ENCODE data around the gene POLG.

The POLG gene

DNA sequence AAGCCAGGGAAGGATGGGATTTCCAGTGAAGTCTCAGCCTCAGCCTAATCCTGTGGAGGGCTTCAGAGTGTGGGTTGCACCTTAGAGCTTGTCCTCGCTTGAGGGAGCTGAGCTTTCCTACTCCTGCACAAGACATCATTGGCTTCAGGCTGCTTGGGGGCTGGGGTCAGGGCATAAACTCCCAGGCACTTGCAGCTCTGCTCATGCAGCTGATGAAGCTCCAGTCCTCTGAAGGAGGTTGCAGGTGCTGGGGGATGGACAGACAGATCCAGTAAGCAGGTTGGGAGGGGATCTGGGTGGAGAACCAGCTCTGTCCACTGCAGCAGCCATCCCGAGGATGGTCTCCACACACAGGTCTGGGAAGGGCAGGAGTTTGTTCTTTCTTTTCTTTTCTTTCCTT lies 19.4 kb upstream of the POLG start:
- FAIRE-seq: no peak

- no peak for FAIRE-seq
These were observed 17.9 kb upstream of the POLG start for GRCh38 chr15:89352476-89352875.

- no peak for FAIRE-seq
These were observed 14.6 kb upstream of the POLG start for GRCh38 chr15:89349206-89349558.

DNA sequence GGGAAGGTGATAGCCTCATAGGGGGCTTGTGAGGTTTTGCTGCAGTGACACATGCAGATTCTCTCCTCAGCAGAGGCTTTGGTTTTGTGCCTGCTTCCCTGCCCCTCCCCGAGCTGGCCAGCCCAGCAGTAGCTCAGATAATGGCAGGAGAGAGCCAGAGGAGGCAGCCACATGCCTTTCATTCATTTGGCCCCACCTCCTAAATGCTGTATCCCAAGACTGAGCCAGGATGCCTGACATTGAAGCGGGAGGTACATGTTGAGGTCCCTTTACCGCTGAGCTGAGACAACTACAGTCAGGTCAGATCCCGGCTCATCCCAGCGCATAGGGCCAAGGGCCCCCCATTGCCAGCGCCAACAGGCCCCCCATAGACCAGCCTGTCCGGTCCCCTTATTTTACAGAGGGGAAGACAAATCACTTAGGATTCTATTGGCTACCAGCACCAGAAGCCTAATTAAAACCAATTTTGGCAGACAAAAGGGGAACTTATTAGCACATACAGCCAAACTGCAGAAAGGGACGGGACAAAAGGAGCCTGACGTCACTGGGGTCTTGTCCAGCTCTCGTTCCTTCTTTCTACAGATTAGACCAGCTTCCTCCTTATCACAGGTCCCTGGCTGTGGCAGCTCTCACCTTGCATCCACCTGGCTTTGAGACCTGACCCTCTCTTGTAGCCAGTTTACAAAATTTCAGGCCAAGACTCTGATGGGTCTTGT lies 12.1 kb upstream of the POLG start:
- FAIRE-seq: no peak

- FAIRE-seq: no peak
These were observed 10.6 kb upstream of the POLG start for GRCh38 chr15:89345248-89345647.

DNA sequence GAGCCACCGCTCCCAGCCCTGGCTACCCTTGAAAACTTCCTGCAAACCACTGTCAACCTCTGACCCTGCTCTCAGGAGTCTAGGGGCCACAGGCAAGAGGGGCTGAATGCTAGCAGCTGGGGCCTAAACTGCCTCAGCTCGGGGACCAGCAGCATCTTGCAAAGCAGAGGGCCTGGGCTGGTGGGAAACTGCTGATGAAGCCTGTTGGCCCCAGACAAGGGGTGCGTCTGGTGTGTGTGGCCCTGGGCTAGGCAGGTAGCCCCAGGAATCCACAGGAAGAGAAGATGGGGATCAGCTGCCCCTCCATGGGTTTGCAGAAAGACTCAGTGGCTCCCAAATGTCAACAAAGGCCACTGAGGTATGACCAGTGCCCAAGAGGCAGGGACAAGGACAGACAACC lies 8.2 kb upstream of the POLG start:
- FAIRE-seq: no peak

DNA sequence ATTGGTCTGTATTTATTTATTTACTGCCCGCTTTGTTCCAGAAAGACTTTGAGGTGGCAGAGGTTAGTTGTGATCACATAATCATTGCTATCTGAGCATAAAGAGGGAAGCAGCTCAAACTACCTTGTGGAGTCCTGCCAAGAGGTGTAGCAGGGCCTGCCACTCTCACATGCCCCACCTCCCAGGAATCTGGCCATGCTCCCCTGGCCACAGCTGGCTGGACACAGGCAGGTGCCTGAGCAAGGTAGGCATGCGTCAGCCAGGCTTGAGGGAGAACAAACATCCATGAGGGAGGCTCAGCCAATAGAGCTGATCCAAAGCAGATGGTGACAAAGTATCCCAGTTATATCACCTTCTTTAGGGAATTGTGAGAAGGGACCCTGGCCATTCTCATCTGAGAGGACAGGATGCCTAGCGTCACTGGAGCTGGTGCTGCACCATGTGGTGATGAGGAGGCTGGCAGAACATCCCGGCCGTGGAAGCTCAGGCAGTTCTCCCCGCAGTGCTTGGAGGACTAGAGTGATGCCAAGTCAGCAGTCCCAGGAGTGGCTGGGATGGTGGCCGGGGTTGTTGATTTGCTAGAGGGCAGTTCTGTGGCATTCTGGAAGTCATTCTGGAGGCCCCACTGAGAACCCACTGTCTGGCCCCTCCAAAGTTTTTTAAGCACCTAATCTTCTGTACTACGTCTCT lies 6.8 kb upstream of the POLG start:
- FAIRE-seq: no peak

DNA sequence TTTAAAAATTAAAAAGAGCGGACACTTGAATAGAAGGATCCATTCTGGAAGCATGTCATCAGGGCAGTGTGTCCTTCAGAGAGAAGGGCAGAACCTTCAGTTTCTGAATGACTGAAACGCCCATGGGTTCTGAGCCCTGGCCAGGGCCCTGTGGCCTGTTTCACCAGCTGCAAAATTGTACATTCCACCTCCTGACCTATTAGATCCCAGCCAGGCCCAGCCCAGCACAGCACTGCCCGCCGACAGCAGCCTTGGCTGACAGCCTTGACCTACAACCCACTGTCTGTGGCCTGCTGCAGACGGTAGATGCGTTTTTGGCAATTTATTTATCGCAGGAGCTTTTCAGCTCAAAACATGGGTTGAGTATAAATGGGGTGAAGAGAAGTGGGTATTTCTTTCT lies 5.9 kb upstream of the POLG start:
- no peak for FAIRE-seq

GRCh38 chr15:89338036-89338435 lies 3.4 kb upstream of the POLG start:
- FAIRE-seq: no peak

DNA sequence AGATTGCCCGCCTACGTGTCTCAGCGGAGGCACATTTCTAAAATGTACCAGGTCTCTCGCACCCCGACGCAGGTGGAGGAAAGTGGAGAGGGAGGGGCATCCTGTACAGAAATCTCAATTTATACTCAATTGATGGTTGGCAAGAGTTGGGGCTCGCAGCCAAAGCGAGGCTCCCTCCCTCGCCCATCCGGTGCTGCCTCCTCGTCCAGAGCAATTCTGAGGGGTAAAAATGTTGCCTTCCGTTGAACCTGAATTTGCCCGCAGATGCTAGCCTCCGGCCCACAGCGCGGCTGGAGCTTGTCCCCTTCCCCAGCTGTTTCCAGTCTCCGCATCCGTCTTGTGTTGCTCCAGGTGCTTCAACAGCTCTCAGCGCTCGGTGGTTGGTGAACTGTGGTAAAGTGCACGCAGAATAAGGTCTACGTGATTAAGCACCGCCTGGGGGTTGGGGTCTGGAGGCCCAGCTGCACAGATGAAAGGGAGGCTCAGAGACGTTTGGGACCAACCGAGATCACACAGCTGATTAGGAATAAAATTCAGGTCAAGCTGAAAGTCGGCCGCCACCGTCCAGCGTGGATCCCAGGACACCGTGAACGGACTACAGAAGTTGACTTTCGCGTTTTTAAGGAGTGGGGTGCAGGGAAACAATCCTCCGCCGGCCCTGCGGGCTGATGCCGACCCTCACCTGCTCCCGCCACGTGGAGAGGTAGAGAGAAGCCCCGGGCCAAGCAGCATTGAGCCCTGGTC lies 846 bp upstream of the POLG start:
- FAIRE-seq: no peak

DNA sequence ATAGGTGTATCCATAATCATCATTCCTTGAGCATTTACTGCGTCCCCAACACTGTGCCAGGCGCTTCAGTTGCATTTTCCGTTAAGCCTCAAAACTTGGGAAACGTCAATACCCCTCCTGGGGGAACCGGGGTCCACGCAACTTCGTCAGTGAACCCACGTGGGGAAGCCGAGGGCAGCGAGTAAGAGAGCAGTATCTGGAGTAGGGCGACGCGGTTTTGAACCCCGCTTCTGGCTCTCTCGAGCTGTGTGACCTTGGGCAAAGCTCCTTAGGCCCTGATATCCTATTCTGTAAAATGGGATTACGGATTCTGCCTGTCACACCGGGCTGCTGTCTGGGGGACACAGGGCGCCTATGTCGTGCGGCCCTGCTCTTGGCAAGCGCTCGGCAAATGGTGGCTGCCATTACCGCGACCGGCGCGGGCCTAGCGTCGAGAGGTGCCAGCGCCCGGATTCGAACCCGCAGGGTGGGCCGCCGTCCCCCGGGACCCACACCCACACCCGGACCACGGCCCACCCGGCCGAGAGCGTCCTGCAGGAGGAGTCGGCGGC lies 590 bp downstream of the POLG start:
- FAIRE-seq: no peak

- no peak for FAIRE-seq
These were observed 1.4 kb downstream of the POLG start for GRCh38 chr15:89333011-89333860.

DNA sequence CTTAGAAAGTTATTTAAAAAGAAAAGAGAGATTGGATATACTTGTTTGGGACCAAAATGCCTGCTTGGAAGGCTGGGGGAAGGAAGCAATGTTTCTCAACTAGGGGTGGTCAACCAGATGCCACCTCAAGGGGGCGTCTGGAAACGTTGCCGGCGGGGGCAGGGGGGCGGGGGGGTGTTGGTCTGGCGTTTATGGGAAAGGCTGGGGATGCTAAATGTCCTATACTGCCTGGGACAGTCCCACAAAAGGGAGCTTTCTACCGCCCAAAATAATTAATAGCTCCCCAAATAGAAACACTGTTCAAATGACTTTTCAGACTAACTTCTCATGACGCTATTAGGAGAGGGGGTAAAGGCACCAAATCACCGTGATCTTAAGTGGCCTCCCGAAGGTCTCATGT lies 2.2 kb downstream of the POLG start:
- FAIRE-seq: no peak

GRCh38 chr15:89330881-89331595 lies 3.6 kb downstream of the POLG start:
- no peak for FAIRE-seq

DNA sequence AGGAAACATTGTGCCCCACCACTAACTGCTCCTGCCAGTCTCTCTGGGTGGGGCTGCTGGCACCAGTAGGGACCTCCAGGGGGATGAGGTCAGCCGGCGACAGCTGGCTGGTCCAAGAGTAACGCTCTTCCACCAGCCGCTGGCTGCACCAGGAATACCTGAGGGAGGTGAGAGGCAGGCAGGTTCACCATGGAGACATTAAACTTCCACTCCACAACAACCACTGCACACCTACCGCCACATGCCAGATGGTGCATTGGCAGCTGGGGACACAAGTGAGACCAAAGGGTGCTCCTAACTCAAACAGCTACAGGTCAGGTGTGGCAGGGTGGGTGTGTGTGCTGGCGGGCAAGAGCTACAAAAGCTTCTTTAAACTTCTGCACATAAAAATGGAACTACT lies 4.5 kb downstream of the POLG start:
- no peak for FAIRE-seq

DNA sequence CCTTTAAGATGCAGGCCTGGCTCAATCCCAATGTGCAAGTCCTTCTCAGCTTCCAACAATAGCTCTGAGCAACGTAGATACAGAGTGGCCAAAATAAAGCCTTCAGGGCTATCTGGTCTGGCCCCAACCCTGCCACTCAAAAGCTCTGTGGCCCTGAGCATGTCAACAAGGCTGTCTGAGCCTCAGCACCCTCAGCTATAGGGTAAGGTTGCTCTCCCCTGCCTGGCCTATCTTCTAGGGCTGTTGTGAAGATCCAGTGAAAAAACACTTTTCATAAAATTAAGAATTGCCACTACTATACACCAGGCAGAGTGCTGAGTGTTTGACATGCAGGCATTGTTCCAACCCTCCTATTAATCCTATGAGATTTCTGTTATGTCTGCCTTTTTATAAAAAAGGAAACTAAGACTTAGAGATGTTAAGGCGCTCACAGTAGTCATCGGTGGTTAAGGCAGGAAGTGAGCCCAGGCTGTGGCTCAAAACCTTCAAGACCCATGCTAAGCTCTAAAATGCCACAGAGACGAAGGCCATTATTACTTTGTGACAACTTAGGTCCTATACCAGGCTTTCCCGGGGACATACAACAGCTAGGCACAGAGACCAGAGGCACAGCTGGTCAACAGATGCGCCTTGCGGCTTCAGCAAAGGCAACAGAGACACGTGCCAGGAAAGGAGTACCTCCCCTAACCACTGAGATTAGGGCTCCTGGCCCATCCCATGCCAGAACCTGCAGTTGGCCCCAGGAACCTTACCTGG lies 5.1 kb downstream of the POLG start:
- FAIRE-seq: no peak

DNA sequence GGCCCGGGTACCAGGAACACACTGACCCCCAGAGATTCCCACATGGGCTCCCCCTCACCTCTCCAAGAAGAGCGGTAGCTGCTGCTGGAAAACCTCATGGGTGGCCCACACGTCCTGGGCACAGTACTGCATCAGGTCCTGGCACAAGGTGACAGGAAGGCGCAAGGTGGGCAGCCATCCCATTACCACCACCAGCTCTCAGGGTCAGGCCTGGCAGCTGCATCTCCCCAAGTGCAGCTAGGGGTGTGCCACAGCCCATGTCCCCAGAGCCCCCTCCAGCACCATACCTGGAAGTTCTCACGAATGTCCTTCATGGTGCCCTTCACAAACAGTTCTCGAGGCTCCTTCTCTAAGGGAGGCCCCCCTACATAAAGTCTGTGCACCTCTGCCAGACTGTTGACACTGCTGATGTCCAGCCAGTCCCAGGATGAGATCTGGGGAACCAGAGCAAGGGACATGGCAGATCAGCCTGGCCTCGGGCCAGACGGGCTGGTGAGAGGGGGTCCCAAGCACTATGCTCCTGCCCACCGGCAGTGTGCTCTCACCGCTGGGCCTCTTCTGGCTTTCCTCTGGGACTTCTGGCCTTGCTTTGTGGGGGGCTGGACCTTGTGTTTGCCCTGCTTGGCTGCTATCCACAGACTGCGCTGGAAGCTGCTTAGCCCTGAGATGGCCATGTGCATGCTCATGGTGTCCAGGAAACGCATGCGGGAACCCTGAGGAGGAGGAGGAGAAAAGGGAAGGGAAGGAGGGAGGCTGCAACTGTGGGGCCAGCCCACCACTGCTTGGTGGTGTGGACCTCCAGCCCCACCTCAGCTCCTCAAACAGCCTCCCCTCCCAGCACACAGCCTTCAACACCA lies 6.0 kb downstream of the POLG start:
- no peak for FAIRE-seq

GRCh38 chr15:89327113-89327512 lies 7.5 kb downstream of the POLG start:
- FAIRE-seq: no peak

DNA sequence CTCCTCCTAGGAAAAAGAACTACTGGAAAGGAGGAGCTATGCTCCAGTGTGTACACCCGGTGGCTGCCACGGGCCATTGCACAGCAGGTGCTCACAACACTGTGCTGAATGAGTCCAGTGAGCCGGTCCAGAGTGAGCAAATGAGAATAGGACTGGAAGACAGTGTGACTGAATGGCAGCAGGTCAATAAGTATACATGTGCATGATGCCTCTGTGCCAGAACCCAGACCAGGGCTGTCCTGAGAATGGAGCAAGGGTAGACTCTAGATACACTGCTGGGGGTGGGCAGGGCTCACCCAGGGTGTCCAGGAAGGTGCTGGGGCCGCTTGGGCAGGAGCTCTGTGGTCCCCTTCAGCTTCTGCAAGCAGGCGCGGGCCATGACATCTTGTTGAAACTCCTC lies 8.3 kb downstream of the POLG start:
- no peak for FAIRE-seq

DNA sequence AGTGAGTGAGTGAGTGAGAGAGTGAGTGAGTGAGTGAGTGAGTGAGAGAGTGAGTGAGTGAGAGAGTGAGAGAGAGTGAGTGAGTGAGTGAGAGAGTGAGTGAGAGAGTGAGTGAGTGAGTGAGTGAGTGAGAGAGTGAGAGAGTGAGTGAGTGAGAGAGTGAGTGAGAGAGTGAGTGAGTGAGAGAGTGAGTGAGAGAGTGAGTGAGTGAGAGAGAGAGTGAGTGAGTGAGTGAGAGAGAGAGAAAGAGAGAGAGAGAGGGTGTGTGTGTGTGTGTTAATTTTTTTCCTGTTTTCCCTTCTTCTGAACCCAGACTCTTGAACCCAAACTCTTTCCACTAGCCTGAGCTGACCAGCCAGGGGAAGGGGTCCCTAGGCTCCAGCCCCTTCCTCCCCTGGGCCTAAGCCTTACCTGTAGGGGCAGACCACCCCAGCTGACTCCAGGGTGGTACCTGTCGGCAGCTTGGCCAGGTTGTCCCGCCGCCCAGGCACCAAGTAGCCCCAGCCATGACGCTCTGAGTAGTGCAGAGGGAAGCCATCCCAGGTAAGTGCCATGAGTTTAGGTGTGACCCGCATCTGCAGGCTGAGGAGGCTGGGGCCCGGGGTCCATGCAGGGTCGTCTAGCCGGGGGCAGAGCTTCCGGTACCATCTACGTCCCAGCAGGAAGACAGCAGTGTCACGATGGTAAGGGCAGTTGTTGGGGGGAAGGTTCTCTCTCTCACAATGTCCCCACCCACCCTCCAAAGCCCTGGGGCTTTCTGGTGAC lies 9.4 kb downstream of the POLG start:
- FAIRE-seq: no peak

All from islet of Langerhans (tissue), 1 donor.